VCaP (cell line): Measurements from ENCODE around the gene TMEM221.
"Not testable (repeated sequence)": the region's sequence is repeated elsewhere in the genome, so short reads cannot be mapped to it uniquely, and the experiment has no call there.

ENCODE experiments used
- H3K27ac ChIP-seq: fragments of 450-650 bp; 2 replicates; pipeline ENCODE4 v1.5.1; 2017
- TF ChIP-seq, protein P1 (sequence below): fragments of 450-650 bp; conservative IDR thresholded peaks from 2 replicates; pipeline ENCODE4 v1.5.1; 2017; ENCODE audit warnings: mild to moderate bottlenecking, moderate library complexity

The TMEM221 gene

DNA sequence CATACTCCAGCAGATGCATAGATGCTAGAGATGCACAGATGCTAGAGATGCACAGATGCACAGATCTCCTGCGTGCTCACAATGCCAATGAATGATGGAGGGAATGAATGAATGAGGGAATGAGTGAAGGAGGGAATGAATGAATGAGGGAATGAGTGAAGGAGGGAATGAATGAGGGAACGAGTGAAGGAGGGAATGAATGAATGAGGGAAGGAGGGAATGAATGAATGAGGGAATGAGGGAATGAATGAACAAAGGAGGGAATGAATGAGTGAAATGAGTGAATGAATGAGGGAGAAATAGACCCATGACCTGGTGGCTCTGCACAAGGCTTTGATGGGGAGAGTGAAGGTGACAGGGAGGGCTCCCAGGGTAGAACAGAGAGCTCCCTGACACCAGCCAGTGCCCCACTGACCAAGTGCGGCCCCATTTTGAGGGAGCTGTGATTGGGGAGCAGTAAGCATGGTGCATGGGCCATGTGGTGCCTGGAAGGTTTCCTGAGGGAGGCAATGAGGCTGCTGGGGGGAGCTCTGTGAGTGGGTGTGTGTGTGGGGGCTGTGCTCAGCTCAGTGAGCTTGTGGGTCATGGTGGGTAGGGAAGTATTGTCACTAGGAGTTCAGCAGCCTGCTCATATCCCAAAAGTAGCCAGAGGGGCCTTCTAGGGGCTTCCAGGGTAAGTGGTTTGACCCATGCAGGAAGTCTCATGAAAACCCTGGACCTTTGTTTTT lies 34.6 kb upstream of the TMEM221 start:
- no peak overlapping the region for H3K27ac ChIP-seq
- TF ChIP-seq, protein P1, sequence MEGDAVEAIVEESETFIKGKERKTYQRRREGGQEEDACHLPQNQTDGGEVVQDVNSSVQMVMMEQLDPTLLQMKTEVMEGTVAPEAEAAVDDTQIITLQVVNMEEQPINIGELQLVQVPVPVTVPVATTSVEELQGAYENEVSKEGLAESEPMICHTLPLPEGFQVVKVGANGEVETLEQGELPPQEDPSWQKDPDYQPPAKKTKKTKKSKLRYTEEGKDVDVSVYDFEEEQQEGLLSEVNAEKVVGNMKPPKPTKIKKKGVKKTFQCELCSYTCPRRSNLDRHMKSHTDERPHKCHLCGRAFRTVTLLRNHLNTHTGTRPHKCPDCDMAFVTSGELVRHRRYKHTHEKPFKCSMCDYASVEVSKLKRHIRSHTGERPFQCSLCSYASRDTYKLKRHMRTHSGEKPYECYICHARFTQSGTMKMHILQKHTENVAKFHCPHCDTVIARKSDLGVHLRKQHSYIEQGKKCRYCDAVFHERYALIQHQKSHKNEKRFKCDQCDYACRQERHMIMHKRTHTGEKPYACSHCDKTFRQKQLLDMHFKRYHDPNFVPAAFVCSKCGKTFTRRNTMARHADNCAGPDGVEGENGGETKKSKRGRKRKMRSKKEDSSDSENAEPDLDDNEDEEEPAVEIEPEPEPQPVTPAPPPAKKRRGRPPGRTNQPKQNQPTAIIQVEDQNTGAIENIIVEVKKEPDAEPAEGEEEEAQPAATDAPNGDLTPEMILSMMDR: no peak

DNA sequence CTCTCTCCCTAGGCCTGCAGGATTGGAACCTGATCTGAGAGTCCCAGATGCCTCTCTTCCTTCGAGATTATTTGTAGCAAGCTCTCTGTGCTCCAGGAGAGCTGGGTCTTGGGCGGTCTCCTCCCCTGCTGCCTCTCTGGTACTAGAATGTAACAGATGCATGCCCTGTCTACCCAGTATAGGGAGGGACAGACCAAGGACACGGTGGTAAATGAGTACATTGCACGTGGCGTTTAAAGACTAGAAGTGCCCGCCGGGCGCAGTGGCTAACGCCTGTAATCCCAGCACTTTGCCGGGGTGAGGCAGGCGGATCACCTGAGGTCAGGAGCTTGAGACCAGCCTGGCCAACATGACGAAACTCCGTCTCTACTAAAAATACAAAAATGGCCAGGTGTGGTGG lies 33.5 kb upstream of the TMEM221 start:
- H3K27ac ChIP-seq: no peak overlapping the region
- TF ChIP-seq, protein P1: no peak

DNA sequence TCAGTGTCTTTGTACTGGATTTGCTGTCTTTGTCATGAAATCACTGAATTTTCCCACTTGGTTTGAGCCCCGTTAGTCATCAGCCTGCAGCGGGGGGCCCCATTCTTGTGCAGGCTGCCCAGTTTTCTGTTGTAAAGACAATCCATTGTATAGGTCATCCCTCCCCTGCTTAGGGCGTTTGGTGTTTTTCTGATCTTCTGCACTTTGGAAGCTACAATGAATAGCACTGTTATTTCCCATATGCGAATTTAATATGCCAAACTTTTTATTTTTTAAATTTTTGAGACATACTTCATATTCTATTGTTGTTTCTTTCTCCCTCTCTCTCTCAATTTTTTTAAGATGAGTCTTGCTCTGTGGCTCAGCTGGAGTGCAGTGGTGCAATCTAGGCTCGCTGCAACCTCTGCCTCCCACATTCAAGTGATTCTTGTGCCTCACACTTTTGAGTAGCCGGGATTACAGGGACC lies 30.9 kb upstream of the TMEM221 start:
- H3K27ac ChIP-seq: no peak overlapping the region
- TF ChIP-seq, protein P1: no peak

DNA sequence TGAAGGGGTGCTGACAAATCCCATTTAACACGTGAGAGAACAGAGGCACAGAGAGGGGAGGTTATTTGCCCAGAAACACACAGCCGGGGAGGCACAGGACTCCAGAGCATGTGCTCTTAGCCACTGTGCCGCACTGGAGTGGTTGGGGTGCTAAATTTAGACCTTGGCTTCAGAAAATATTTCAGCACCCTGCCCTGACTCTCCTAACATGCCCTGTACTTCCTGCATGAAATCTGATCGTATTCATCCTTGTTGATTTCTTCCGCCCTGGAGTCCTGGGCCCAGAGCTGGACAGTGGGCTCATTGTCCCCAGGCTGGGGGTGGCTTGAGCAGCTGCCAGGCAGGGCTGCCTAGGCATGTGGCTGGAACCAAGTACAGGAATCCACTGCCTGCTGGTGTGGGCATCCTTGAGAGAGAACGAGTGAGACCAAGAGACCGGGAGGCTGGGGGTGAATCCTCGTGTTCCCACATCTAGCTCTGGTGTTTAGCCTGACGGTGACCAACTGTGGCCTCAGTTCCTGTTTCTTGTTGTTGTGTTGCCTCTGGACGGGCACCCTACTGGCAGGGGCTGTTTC lies 27.2 kb upstream of the TMEM221 start:
- no peak overlapping the region for H3K27ac ChIP-seq
- TF ChIP-seq, protein P1: no peak

DNA sequence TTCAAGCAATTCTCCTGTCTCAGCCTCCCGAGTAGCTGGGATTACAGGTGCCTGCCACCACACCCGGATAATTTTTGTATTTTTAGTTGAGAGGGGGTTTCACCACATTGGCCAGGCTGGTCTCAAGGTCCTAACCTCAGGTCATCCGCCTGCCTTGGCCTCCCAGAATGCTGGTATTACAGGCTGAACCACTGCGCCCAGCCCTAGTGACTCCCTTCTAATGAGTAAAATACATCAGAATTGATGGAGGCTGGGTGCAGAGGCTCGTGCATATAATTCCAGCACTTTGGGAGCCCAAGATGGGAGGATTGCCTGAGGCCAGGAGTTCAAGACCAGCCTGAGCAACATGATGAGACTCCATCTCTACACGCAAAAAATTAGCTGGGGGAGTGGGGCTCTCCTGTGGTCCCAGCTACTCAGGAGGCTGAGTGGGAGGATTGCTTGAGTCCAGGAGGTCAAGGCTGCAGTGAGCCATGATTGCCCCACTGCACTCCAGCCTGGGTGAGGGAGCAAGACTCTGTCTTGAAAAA lies 26.6 kb upstream of the TMEM221 start:
- not testable (repeated sequence) for H3K27ac ChIP-seq

DNA sequence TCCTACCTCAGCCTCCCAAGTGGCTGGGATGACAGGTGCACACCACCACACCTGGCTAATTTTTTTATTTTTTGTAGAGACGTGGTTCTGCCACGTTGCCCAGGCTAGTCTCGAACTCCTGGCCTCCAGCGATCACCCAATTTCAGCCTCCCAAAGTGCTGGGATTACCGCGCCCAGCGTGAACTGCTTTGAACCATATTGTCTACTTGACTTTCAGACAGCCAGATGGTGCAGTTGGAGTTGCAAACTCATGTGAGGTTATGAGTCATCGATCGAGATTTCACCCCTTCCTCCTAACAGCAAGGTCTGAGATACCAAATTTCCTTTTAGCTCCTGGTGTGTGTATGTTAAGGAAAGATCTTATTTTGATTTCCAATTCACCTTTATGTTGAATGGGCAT lies 24.6 kb upstream of the TMEM221 start:
- TF ChIP-seq, protein P1: no peak
- no peak overlapping the region for H3K27ac ChIP-seq

DNA sequence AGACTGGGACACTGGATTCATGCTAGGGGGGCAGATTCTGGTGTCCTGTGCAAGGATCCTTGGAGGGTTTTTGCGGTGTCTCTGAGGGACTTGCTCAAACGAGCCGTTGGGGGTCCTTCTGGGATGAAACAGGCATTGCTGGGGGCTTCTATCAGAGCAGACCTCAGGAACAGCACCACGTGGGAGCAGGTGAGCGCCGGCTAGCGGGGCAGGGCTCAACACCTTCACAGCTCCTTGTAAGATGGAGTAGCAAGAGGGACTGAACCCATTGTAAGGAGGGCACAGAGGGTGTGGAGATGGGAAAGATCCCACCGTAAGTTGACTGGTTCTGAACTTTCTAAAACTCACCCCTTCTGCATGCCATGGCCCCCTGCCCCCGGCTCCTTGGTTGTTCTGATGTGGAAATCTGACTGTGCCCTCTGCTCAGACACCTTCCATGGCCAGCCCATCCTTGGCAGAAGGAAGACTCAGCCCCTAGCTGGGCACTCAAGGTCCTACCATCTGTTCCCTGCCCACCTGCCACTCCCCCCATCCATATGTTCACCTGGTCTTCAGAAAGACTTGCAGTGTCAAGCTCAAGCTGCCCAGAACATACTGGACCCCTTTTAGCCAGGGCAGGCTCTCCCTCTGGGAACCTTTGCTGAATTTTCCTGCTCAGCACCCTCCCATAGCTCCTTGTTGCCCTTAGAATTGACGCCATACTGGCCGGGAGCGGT lies 23.1 kb upstream of the TMEM221 start:
- no peak overlapping the region for H3K27ac ChIP-seq
- TF ChIP-seq, protein P1: no peak
